Mucosa of descending colon (tissue), 3 donors: Measurements from ENCODE around the gene CHD5. TPM values are rescaled to one million over a fixed set of nuclear protein-coding genes. Genes with fewer than 3 reads are reported as not detected.

Source experiments
- ATAC-seq: fragments of 200-7000 bp; cut with Tn5 transposase; one replicate; pipeline ENCODE4 v1.9.1; 2020; ENCODE audit warnings: mild to moderate bottlenecking, moderate library complexity
- DNase-seq, 3 donors: peaks; one replicate each; pipeline ENCODE4 v3.0.0-alpha.2; 2020
- H3K36me3 ChIP-seq: fragments of 200-600 bp; one replicate; pipeline ENCODE4 v1.8.0; 2021; ENCODE audit warnings: low read depth, mild to moderate bottlenecking
- H3K4me1 ChIP-seq: fragments of 200-600 bp; one replicate; pipeline ENCODE4 v1.8.0; 2021; ENCODE audit warnings: low read depth, mild to moderate bottlenecking
- H3K4me3 ChIP-seq: fragments of 200-600 bp; one replicate; pipeline ENCODE4 v1.8.0; 2021; ENCODE audit warnings: mild to moderate bottlenecking
- H3K9me3 ChIP-seq: fragments of 200-600 bp; one replicate; pipeline ENCODE4 v1.8.0; 2021; ENCODE audit warnings: mild to moderate bottlenecking
- CTCF ChIP-seq: fragments of 200-600 bp; IDR thresholded peaks from one replicate; pipeline ENCODE4 v1.8.0; 2022; ENCODE audit warnings: antibody characterized with exemption, mild to moderate bottlenecking
- intact Hi-C, 2 donors: fragments of 100-400 bp; cut with DNase I in 1 of 2; cut with micrococcal nuclease in 1 of 2; formaldehyde crosslinking; loops; one replicate each; pipeline versions ENCODE4 v1.11.0 to v1.11.1; 2022; cut with DNase I, micrococcal nuclease
- total RNA-seq, 3 donors: library from RNA; stranded (reverse); fragmentation: NEBNext Ultra II Directional in 2 of 3; extraction: Animal tissue kit (Norgen Biotek cat#: 25700) in 2 of 3; gene quantifications; one replicate each; pipeline versions ENCODE4 v1.2.1 to v1.2.4, GENCODE V29; 2021 to 2023
- donor health status: DM: no; HTN: no; CAD: no; lungs with moderate emphysema.
- donor health status: DM: no; HTN: no; CAD: no.
- donor health status: DM: no; HTN: yes; CAD: no.

Gene CHD5
- total RNA-seq, 3 donors from 2014 or later: 0.17 to 2.1 (median 0.22) TPM

DNA sequence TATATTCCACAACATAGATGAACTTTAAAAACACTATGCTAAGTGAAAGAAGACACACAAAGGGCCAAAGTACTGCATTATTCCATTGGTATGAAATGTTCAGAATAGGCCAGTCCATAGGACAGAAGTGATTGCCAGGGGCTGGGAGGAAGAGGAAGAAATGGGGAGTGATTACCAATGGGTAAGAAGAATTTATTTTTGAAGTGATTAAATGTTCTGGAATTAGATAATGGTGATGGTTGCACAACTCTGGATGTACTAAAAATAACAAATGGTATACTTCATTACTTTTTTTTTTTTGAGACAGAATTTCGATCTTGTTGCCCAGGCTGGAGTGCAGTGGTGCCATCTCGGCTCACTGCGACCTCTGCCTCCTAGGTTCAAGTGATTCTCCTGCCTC lies 61.7 kb downstream of the CHD5 start:
- Histone ChIP-seq H3K4me1 (no peaks in the 10 kb centered on the region), H3K4me3 (no peak overlapping the region), H3K9me3 (peaks cover 7% of the 10 kb centered on the region), H3K36me3 (no peaks in the 10 kb centered on the region)
- intact Hi-C loops: no loop called here
- ATAC-seq (no peak), DNase-seq (no peak)
- TF ChIP-seq CTCF: no peak

DNA sequence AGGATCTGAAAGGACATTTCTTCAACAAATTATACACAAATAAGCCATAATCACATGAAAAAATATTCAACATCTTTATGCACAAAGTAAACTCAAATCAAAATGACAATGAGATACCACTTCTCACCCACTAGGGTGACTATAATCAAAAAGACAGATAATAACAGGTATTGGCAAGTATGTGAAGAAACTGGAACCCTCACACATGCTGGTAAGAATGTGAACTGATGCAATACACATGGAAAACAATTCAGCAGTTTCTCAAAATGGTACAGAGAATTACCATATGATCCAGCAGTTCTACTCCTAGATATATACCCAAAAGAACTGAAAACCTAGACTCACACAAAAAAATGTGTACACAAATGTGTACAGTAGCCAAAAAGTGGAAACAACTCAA lies 62.5 kb downstream of the CHD5 start:
- Histone ChIP-seq H3K36me3 (no peaks in the 10 kb centered on the region), H3K9me3 (peaks cover 7% of the 10 kb centered on the region), H3K4me1 (no peaks in the 10 kb centered on the region), H3K4me3 (no peak overlapping the region)
- DNase-seq: no peak
- intact Hi-C loops: no loop called here
- no peak for ATAC-seq
- no peak for TF ChIP-seq CTCF

- ATAC-seq (no peak), DNase-seq (no peak)
- Histone ChIP-seq H3K36me3 (no peaks in the 10 kb centered on the region), H3K9me3 (peaks cover 7% of the 10 kb centered on the region), H3K4me1 (no peaks in the 10 kb centered on the region), H3K4me3 (no peak overlapping the region)
- no peak for TF ChIP-seq CTCF
- intact Hi-C loops: no loop called here
Measured at GRCh38 chr1:6117064-6117463, 63.1 kb downstream of the CHD5 start.

GRCh38 chr1:6116137-6116536 lies 64.0 kb downstream of the CHD5 start:
- no peaks in the 10 kb centered on the region for H3K4me1 ChIP-seq
- intact Hi-C loops: no loop called here
- H3K9me3 ChIP-seq: peaks cover 7% of the 10 kb centered on the region
- TF ChIP-seq CTCF: no peak
- no peaks in the 10 kb centered on the region for H3K36me3 ChIP-seq
- no peak for DNase-seq
- ATAC-seq: no peak
- H3K4me3 ChIP-seq: no peak overlapping the region

- intact Hi-C loops: no loop called here
- H3K4me1 ChIP-seq: no peaks in the 10 kb centered on the region
- no peak for ATAC-seq
- no peaks in the 10 kb centered on the region for H3K36me3 ChIP-seq
- peaks cover 7% of the 10 kb centered on the region for H3K9me3 ChIP-seq
- H3K4me3 ChIP-seq: no peak overlapping the region
- DNase-seq: peak in 1 of 3 donors; percentile 9
- TF ChIP-seq CTCF: no peak
Measured at GRCh38 chr1:6113745-6114144, 66.4 kb downstream of the CHD5 start.

- TF ChIP-seq CTCF: no peak
- no peaks in the 10 kb centered on the region for H3K4me1 ChIP-seq
- H3K4me3 ChIP-seq: no peak overlapping the region
- peaks cover 7% of the 10 kb centered on the region for H3K9me3 ChIP-seq
- intact Hi-C loops: no loop called here
- H3K36me3 ChIP-seq: no peaks in the 10 kb centered on the region
- DNase-seq (no peak), ATAC-seq (no peak)
Measured at GRCh38 chr1:6113116-6113515, 67.0 kb downstream of the CHD5 start.
